ENCODE data around the gene SLC39A11. TPM values are rescaled to one million over a fixed set of nuclear protein-coding genes. Genes with fewer than 3 reads are reported as not detected.

The SLC39A11 gene
- total RNA-seq, 1 experiment from 2014 or later = 15.8 TPM

DNA sequence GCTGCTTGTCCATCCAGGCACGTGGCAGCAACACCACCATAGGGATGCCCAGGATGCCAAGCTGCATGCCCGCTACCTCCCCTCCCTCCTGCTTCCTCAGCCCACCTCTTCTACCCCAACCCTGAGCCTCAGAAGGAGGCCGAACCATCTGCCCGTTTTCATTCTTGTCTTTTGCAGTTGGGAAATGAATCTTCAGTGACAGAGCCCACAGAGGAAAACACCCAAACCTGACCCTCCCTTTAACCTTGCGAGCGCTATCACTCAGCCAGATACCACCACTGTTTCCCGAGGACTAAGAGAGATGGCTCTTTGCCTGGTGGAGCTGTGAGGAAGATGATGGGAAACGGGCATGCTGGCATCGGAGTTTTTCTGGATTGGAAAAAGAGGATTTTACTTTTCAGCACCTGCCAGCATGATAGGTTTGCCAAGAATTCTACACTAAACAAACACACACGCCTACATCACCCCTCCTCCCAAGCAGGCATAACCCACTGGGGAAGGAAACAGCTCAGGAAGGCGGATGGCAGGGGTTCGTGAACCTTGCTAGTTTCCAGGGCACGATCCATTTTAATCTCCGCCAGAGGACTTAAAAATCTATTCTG is 457.4 kb downstream of the SLC39A11 start:
- intact Hi-C loops (cut with micrococcal nuclease) = no loop called here
- Mint-ChIP-seq H3K9me3 (ENCODE audit: unreplicated experiment) (no peaks in the 10 kb centered on the region), H3K4me3 (ENCODE audit: unreplicated experiment) (no peak overlapping the region), H3K4me1 (ENCODE audit: insufficient read depth, unreplicated experiment) (peaks cover 12% of the 10 kb centered on the region), H3K27me3 (ENCODE audit: insufficient read depth, unreplicated experiment) (no peaks in the 10 kb centered on the region), H3K27ac (ENCODE audit: low read depth, unreplicated experiment) (no peak overlapping the region), H3K36me3 (ENCODE audit: insufficient read depth, unreplicated experiment) (no peaks in the 10 kb centered on the region)
- ChIA-PET POLR2A (interaction anchor here (0.7 to 1.2 kb wide), 4 partner anchors 28 to 140 kb away, joined by 3 to 5 read pairs (median 3); no protein-coding TSS in a partner anchor), CTCF (no interaction called here)
- TF ChIP-seq, protein P1, sequence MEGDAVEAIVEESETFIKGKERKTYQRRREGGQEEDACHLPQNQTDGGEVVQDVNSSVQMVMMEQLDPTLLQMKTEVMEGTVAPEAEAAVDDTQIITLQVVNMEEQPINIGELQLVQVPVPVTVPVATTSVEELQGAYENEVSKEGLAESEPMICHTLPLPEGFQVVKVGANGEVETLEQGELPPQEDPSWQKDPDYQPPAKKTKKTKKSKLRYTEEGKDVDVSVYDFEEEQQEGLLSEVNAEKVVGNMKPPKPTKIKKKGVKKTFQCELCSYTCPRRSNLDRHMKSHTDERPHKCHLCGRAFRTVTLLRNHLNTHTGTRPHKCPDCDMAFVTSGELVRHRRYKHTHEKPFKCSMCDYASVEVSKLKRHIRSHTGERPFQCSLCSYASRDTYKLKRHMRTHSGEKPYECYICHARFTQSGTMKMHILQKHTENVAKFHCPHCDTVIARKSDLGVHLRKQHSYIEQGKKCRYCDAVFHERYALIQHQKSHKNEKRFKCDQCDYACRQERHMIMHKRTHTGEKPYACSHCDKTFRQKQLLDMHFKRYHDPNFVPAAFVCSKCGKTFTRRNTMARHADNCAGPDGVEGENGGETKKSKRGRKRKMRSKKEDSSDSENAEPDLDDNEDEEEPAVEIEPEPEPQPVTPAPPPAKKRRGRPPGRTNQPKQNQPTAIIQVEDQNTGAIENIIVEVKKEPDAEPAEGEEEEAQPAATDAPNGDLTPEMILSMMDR (IDR thresholded peaks at IDR 0.05; ENCODE audit: unreplicated experiment) = no peak
- no peak for DNase-seq (ENCODE audit: unreplicated experiment)
- BruUV-seq (replicated peaks) = no TSS peak

DNA sequence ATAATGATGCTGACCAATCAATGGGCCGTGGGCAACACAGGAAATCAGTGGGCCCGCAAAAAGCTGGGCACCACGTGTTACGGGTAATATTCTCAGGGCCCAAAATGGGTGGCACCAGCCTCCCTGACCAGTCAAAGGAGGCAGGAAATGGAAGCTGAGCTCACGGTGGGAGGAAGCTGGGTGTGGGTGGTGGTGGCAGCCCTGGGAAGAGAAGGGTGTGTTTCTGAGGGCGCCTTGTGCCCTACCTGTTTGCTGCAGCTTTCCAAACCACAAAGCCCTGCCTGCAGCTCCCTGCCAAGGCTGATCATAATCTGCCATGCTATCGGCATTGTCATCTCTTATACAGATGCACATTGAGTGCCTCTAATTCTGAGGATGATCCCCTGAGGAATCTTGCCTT is 457.9 kb downstream of the SLC39A11 start:
- DNase-seq (ENCODE audit: unreplicated experiment) = peak; percentile 35
- Mint-ChIP-seq H3K4me3 (ENCODE audit: unreplicated experiment) (no peak overlapping the region), H3K9me3 (ENCODE audit: unreplicated experiment) (no peaks in the 10 kb centered on the region), H3K36me3 (ENCODE audit: insufficient read depth, unreplicated experiment) (no peaks in the 10 kb centered on the region), H3K27ac (ENCODE audit: low read depth, unreplicated experiment) (no peak overlapping the region), H3K4me1 (ENCODE audit: insufficient read depth, unreplicated experiment) (peaks cover 12% of the 10 kb centered on the region), H3K27me3 (ENCODE audit: insufficient read depth, unreplicated experiment) (no peaks in the 10 kb centered on the region)
- ChIA-PET POLR2A (interaction anchor here (0.7 to 1.2 kb wide), 4 partner anchors 27 to 139 kb away, joined by 3 to 5 read pairs (median 3); no protein-coding TSS in a partner anchor), CTCF (no interaction called here)
- no TSS peak for BruUV-seq (replicated peaks)
- intact Hi-C loops (cut with micrococcal nuclease) = no loop called here
- TF ChIP-seq, protein P1 (IDR thresholded peaks at IDR 0.05; ENCODE audit: unreplicated experiment) = no peak

DNA sequence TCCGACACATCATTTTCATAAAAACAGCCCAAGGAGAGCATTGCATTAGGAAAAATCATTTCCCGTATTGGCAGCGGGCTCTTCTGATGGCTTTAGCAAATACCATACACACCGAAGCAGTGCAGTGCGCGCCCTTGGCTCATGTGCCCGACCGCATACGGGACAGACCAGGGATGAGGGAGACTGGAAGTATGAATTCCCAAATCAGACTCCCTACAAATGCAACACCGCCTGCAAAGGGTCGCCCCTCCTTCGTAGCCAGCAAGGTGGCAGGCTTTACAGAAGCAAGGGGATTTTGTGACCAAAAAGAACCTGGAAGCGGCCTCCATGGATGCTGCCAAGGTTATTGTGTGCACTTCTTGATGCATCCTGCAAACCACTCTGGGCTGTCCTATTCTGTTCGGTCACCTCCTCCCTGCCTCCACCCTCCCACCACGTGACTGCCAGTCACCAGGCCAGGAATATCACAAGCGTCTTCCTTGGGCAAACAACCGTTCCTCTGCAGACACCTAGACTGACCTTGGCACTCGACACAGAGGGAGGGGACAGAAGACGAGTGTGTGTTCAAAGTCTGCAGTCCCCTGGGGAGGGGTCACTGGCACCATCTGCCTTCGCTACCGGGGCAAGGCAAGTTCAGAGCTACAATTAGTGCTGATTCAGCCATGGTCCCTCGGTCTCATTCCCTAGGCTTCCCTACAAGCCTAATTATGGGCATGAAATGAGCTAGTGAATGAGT is 460.4 kb downstream of the SLC39A11 start:
- DNase-seq (ENCODE audit: unreplicated experiment) = no peak
- TF ChIP-seq, protein P1 (IDR thresholded peaks at IDR 0.05; ENCODE audit: unreplicated experiment) = no peak
- Mint-ChIP-seq H3K27me3 (ENCODE audit: insufficient read depth, unreplicated experiment) (no peaks in the 10 kb centered on the region), H3K4me3 (ENCODE audit: unreplicated experiment) (no peak overlapping the region), H3K27ac (ENCODE audit: low read depth, unreplicated experiment) (no peak overlapping the region), H3K9me3 (ENCODE audit: unreplicated experiment) (no peaks in the 10 kb centered on the region), H3K4me1 (ENCODE audit: insufficient read depth, unreplicated experiment) (peaks cover 12% of the 10 kb centered on the region), H3K36me3 (ENCODE audit: insufficient read depth, unreplicated experiment) (no peaks in the 10 kb centered on the region)
- CTCF ChIA-PET = no interaction called here
- intact Hi-C loops (cut with micrococcal nuclease) = no loop called here
- no TSS peak for BruUV-seq (replicated peaks)
- POLR2A ChIA-PET = no interaction called here

DNA sequence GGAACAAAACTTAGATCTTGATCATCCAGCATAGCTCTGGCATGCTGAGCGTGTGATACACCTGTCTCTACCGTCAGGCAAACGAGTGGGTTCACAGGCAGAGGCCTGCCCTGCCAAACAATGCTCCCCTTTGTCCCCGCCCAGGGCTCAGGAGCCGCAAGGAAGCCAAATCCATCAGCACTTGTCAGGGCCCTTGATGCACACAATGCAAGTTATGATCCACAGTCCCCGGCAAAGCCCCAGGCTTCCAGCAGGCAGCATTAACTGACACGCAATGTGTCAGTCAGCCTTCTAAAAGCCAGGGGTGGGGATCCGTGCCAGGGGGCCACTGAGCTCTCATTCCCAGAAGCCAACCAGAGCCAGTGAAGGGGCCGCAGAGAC is 460.9 kb downstream of the SLC39A11 start:
- Mint-ChIP-seq H3K4me3 (ENCODE audit: unreplicated experiment) (no peak overlapping the region), H3K9me3 (ENCODE audit: unreplicated experiment) (no peaks in the 10 kb centered on the region), H3K27me3 (ENCODE audit: insufficient read depth, unreplicated experiment) (no peaks in the 10 kb centered on the region), H3K4me1 (ENCODE audit: insufficient read depth, unreplicated experiment) (peaks cover 12% of the 10 kb centered on the region), H3K36me3 (ENCODE audit: insufficient read depth, unreplicated experiment) (no peaks in the 10 kb centered on the region), H3K27ac (ENCODE audit: low read depth, unreplicated experiment) (no peak overlapping the region)
- intact Hi-C loops (cut with micrococcal nuclease) = no loop called here
- ChIA-PET POLR2A (no interaction called here), CTCF (no interaction called here)
- no TSS peak for BruUV-seq (replicated peaks)
- DNase-seq (ENCODE audit: unreplicated experiment) = no peak
- TF ChIP-seq, protein P1 (IDR thresholded peaks at IDR 0.05; ENCODE audit: unreplicated experiment) = no peak
